Nucleus accumbens (tissue), 56 donors: ENCODE data around the gene ZCWPW1.
"Not testable (repeated sequence)": the region's sequence is repeated elsewhere in the genome, so short reads cannot be mapped to it uniquely, and the experiment has no call there.

ENCODE experiments used
- DNase-seq, 56 donors: peaks; one replicate each; lab custom pipeline; 2025; lab: John Stamatoyannopoulos, UW

ZCWPW1 gene

GRCh38 chr7:100360135-100360854, 68.2 kb downstream of the ZCWPW1 start:
- no peak for DNase-seq

DNA sequence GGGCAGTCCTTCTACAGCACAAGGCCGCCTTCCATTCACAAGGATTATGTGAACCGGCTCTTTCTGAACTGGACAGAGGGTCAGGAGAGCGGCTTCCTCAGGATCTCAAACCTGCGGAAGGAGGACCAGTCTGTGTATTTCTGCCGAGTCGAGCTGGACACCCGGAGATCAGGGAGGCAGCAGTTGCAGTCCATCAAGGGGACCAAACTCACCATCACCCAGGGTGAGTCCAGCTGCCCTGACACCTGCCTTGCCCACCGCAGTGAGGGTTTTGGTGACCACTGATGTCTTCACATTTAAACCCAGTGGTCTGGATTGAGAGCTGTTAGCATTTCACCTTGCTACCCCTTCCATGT, 69.7 kb downstream of the ZCWPW1 start:
- DNase-seq: no peak

GRCh38 chr7:100358027-100358856, 70.3 kb downstream of the ZCWPW1 start, which contains the start of gene PILRB:
Gene PILRB, plus strand, starts transcription at chr7:100358117. Its CDS starts 186 bp downstream, at chr7:100358303.
- DNase-seq: no peak

GRCh38 chr7:100357131-100357561, 71.4 kb downstream of the ZCWPW1 start:
- DNase-seq: no peak

- DNase-seq: no peak
These were observed 72.0 kb downstream of the ZCWPW1 start for GRCh38 chr7:100356416-100357068.

DNA sequence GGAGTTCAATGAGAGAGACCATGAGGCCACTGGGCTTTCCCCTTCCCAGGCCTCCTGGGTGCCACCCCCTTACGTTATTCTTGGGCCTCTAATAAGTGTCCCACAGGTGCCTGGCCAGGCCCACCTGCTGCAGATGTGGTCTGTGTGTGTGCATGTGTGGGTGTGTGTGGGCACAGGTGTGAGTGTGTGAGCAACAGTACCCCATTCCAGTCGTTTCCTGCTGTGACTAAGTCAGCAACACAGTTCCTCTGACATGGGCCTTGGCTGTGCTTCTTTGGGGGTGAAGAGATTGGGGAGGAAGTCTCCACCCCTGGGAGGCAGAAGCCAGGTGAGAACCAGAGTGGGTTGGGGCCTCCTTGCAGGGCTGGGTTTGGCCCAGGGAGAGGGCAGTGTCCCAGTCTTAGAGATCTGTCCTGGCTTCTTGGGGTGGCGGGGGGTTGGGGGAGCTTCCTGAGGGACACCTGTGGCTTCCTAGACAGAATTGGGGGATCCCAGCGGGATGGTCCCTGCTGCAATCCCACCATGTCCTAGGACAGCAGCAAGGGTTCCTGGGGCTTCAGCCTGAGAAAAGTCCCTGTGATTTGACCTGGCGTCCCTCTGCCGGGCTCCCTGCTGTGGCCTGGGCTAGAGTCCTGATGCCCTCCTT, 74.7 kb downstream of the ZCWPW1 start:
- no peak for DNase-seq

GRCh38 chr7:100352984-100353684, 75.4 kb downstream of the ZCWPW1 start:
- DNase-seq: no peak

DNA sequence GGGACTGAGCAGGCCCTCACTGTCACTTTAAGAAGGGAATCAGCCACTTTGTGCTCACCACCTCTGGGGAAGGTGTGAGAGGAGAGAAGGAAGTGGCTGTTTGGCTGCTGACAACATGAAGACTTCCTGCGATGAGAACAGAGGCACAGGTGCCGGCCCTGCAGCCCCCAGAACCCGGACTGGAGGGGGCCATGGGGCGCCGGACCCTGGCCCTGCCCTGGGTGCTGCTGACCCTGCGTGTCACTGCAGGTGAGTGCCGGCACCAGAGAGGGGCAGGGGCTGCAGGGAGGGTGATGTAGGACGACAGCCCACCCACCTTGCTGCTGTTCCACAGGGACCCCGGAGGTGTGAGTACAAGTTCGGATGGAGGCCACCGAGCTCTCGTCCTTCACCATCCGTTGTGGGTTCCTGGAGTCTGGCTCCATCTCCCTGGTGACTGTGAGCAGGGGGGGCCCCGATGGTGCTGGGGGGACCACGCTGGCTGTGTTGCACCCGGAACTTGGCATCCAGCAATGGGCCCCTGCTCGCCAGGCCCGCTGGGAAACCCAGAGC, 76.2 kb downstream of the ZCWPW1 start:
- not testable (repeated sequence) for DNase-seq

DNA sequence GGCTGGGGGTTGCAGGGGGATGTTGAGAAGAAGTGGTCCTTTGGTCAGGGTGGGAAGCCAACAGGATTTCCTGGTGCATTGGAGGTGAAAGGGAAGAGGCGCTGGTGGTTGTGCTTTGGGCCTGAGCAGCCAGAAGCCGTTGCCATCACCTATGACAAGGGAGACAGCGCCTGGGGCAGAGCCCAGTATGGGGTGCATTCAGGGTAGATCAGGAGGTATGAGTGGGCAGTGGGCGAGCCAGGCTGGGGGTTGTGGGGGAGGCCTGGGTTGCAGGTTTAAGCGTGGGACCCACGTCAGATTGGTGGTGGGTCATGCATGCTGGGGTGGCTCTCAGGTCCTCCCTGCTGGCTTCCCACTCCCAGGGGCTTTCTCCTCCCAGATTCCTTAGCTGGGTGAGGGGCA, 76.8 kb downstream of the ZCWPW1 start:
- DNase-seq: no peak
